Measurements from ENCODE around the gene TP53TG3B.
"Not testable (repeated sequence)": the region's sequence is repeated elsewhere in the genome, so short reads cannot be mapped to it uniquely, and the experiment has no call there.

TP53TG3B gene, protein sequence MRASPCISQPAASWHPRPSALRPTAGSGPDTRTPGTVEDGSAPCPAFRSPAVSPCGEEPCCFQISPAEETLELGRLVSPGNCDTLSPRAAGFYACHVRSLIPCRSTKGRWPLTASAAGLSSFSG

DNA sequence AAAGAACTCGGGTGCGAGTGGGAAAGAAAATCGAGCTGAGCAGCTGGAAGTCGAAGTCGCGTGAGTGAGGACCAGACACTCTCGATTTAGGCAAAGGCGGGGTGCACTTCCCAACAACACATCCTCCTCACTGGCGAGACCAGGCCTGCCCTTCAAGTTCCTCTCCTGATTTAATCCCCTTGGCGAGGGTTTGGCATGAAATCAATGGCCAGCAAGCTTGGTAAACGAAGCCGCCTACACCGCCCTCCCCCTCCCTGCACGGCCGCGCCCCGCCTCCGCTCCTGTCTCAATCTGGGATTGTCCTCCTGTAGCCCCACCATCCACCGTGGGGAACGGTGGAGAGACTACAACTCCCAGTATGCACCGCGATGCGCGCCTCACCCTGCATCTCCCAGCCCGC lies at the start of gene TP53TG3B:
TSS of gene TP53TG3B (plus strand) at position 301 of the 400 bp plus-strand sequence. CDS start at position 369, 68 bp downstream.
- not testable (repeated sequence) for DNase-seq; H3K27me3 Mint-ChIP-seq (ENCODE audit: low read depth, poor library complexity); H3K36me3 Mint-ChIP-seq (ENCODE audit: low read depth); H3K4me3 Mint-ChIP-seq; H3K4me1 Mint-ChIP-seq; H3K27ac Mint-ChIP-seq; H3K9me3 Mint-ChIP-seq

DNA sequence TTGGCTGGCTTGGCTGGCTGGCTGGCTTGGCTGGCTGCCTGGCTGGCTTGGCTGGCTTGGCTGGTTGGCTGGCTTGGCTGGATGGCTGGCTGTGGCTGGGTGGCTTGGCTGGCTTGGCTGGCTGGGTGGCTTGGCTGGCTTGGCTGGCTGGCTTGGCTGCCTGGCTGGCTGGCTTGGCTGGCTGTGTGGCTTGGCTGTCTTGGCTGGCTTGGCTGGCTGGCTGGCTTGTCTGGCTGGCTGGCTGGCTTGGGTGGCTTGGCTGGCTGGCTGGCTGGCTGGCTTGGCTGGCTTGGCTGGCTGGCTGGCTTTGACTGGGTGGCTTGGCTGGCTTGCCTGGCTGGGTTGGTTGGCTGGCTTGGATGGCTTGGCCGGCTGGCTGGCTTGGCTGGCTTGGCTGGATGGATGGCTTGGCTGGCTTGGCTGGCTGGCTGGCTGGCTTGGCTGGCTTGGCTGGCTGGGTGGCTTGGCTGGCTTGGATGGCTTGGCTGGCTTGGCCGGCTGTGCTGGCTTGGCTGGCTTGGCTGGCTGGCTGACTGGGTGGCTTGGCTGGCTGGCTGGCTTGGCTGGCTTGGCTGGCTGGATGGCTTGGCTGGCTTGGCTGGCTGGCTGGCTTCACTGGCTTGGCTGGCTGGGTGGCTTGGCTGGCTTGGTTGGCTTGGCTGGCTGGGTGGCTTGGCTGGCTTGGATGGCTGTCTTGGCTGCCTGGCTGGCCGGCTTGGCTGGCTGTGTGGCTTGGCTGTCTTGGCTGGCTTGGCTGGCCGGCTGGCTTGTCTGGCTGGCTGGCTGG lies 24.2 kb upstream of the TP53TG3B start:
- not testable (repeated sequence) for H3K4me3 Mint-ChIP-seq; H3K27me3 Mint-ChIP-seq (ENCODE audit: low read depth, poor library complexity); H3K4me1 Mint-ChIP-seq

DNA sequence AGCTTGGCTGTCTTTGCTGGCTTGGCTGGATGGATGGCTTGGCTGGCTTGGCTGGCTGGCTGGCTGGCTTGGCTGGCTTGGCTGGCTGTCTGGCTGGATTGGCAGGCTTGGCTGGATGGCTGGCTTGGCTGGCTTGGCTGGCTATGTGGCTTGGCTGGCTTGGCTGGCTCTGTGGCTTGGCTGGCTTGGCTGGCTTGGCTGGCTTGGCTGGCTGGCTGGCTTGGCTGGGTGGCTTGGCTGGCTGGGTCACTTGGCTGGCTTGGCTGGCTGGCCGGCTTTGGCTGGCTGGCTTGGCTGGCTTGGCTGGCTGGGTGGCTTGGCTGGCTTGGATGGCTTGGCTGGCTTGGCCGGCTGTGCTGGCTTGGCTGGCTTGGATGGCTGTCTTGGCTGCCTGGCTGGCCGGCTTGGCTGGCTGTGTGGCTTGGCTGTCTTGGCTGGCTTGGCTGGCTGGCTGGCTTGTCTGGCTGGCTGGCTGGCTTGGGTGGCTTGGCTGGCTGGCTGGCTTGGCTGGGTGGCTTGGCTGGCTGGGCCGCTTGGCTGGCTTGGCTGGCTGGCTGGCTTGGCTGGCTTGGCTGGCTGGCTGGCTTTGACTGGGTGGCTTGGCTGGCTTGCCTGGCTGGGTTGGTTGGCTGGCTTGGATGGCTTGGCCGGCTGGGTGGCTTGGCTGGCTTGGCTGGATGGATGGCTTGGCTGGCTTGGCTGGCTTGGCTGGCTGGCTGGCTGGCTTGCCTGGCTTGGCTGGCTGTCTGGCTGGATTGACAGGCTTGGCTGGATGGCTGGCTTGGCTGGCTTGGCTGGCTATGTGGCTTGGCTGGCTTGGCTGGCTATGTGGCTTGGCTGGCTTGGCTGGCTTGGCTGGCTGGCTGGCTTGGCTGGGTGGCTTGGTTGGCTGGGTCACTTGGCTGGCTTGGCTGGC lies 22.8 kb upstream of the TP53TG3B start:
- not testable (repeated sequence) for H3K36me3 Mint-ChIP-seq (ENCODE audit: low read depth); H3K27ac Mint-ChIP-seq
- peak; percentile 16 for DNase-seq

More for the DNA sequence above, 24.2 kb upstream of the TP53TG3B start:
- H3K9me3 Mint-ChIP-seq = peaks cover 19% of the 10 kb centered on the region
- peak; percentile 28 for DNase-seq
- H3K27ac Mint-ChIP-seq; H3K36me3 Mint-ChIP-seq (ENCODE audit: low read depth): not testable (repeated sequence)

DNA sequence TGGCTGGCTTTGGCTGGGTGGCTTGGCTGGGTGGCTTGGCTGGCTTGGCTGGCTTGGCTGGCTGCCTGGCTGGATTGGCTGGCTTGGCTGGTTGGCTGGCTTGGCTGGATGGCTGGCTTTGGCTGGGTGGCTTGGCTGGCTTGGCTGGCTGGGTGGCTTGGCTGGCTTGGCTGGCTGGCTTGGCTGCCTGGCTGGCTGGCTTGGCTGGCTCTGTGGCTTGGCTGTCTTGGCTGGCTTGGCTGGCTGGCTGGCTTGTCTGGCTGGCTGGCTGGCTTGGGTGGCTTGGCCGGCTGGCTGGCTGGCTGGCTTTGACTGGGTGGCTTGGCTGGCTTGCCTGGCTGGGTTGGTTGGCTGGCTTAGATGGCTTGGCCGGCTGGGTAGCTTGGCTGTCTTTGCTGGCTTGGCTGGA lies 22.1 kb upstream of the TP53TG3B start:
- H3K36me3 Mint-ChIP-seq (ENCODE audit: low read depth); H3K27me3 Mint-ChIP-seq (ENCODE audit: low read depth, poor library complexity); H3K4me3 Mint-ChIP-seq; H3K27ac Mint-ChIP-seq; H3K4me1 Mint-ChIP-seq: not testable (repeated sequence)
- H3K9me3 Mint-ChIP-seq = peaks cover 19% of the 10 kb centered on the region
- DNase-seq = peak; percentile 1

More for the DNA sequence above, 22.8 kb upstream of the TP53TG3B start:
- not testable (repeated sequence) for H3K4me3 Mint-ChIP-seq; H3K27me3 Mint-ChIP-seq (ENCODE audit: low read depth, poor library complexity); H3K4me1 Mint-ChIP-seq
- H3K9me3 Mint-ChIP-seq = peaks cover 19% of the 10 kb centered on the region

DNA sequence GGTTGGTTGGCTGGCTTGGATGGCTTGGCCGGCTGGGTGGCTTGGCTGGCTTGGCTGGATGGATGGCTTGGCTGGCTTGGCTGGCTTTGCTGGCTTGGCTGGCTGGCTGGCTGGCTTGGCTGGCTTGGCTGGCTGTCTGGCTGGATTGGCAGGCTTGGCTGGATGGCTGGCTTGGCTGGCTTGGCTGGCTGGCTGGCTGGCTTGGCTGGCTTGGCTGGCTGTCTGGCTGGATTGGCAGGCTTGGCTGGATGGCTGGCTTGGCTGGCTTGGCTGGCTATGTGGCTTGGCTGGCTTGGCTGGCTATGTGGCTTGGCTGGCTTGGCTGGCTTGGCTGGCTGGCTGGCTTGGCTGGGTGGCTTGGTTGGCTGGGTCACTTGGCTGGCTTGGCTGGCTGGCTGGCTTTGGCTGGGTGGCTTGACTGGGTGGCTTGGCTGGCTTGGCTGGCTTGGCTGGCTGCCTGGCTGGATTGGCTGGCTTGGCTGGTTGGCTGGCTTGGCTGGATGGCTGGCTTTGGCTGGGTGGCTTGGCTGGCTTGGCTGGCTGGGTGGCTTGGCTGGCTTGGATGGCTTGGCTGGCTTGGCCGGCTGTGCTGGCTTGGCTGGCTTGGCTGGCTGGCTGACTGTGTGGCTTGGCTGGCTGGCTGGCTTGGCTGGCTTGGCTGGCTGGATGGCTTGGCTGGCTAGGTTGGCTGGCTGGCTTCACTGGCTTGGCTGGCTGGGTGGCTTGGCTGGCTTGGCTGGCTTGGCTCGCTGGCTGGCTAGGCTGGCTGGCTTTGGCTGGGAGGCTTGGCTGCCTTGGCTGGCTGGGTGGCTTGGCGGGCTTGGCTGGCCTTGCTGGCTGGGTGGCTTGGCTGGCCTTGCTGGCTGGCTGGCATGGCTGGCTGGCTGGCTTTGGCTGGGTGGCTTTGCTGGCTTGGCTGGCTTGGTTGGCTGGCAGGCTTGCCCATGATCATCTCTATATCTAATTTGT lies 21.3 kb upstream of the TP53TG3B start:
- peaks cover 19% of the 10 kb centered on the region for H3K9me3 Mint-ChIP-seq
- not testable (repeated sequence) for H3K27ac Mint-ChIP-seq; H3K4me1 Mint-ChIP-seq; H3K4me3 Mint-ChIP-seq; H3K27me3 Mint-ChIP-seq (ENCODE audit: low read depth, poor library complexity); H3K36me3 Mint-ChIP-seq (ENCODE audit: low read depth)
- peak; percentile 25 for DNase-seq

Measured in nephron progenitor cell (in vitro differentiated cells).